Epithelial cell of esophagus (primary cell): ENCODE data around the gene CHST11.

Experiments
- DNase-seq: peaks from one replicate; pipeline ENCODE4 v3.0.0; 2010; ENCODE audit warnings: low read depth
- H3K4me3 ChIP-seq: 2 replicates; pipeline ENCODE4 v1.5.1; 2011; ENCODE audit warnings: mild to moderate bottlenecking, low read length, control low read depth
- CTCF ChIP-seq: IDR thresholded peaks from 2 replicates; pipeline ENCODE4 v1.5.1; 2011; ENCODE audit warnings: low read depth, mild to moderate bottlenecking, low read length, control low read depth, inconsistent platforms; ENCODE audit not compliant: insufficient read depth; ENCODE audit errors: missing control alignments

CHST11 gene

GRCh38 chr12:104709692-104710435 is 253.1 kb downstream of the CHST11 start:
- H3K4me3 ChIP-seq: no peak overlapping the region
- no peak for DNase-seq
- no peak for TF ChIP-seq CTCF

GRCh38 chr12:104710940-104711689 is 254.4 kb downstream of the CHST11 start:
- no peak overlapping the region for H3K4me3 ChIP-seq
- DNase-seq: peak; percentile 29
- TF ChIP-seq CTCF: no peak

GRCh38 chr12:104712477-104712876 is 255.7 kb downstream of the CHST11 start:
- DNase-seq: no peak
- no peak for TF ChIP-seq CTCF
- no peak overlapping the region for H3K4me3 ChIP-seq

- no peak for TF ChIP-seq CTCF
- DNase-seq: no peak
- no peak overlapping the region for H3K4me3 ChIP-seq
These were observed 256.2 kb downstream of the CHST11 start for GRCh38 chr12:104712968-104713367.

- H3K4me3 ChIP-seq: no peak overlapping the region
- TF ChIP-seq CTCF: no peak
- no peak for DNase-seq
These were observed 256.7 kb downstream of the CHST11 start for GRCh38 chr12:104713444-104713843.

- no peak overlapping the region for H3K4me3 ChIP-seq
- TF ChIP-seq CTCF: no peak
- no peak for DNase-seq
These were observed 257.6 kb downstream of the CHST11 start for GRCh38 chr12:104714369-104714768.
